HEK293 (cell line): ENCODE results near the gene ZMYM2.
A peak's percentile ranks its signal among the peaks of the same experiment; 100 is the strongest.

ENCODE experiments used
- BCL11B ChIP-seq: fragments of 450-650 bp; formaldehyde crosslinking; IDR thresholded peaks from 2 replicates; pipeline ENCODE4 v1.5.1; 2016; ENCODE audit warnings: low read depth, missing biosample characterization, missing genetic modification characterization
- BCL6B ChIP-seq: fragments of 450-650 bp; formaldehyde crosslinking; IDR thresholded peaks from 2 replicates; pipeline ENCODE4 v1.5.1; 2017; ENCODE audit warnings: missing biosample characterization, missing genetic modification characterization
- EGR2 ChIP-seq: fragments of 450-650 bp; formaldehyde crosslinking; IDR thresholded peaks from 2 replicates; pipeline ENCODE4 v1.5.1; 2016; ENCODE audit warnings: low read depth, missing biosample characterization, missing genetic modification characterization
- GLIS1 ChIP-seq: fragments of 450-650 bp; formaldehyde crosslinking; IDR thresholded peaks from 2 replicates; pipeline ENCODE4 v1.5.1; 2016; ENCODE audit warnings: missing biosample characterization, missing genetic modification characterization
- HIC1 ChIP-seq: fragments of 450-650 bp; formaldehyde crosslinking; IDR thresholded peaks from 2 replicates; pipeline ENCODE4 v1.5.1; 2016; ENCODE audit warnings: missing biosample characterization, missing genetic modification characterization
- PRDM10 ChIP-seq: fragments of 450-650 bp; formaldehyde crosslinking; IDR thresholded peaks from 2 replicates; pipeline ENCODE4 v1.5.1; 2016; ENCODE audit warnings: missing biosample characterization, missing genetic modification characterization
- SCRT1 ChIP-seq: fragments of 450-650 bp; formaldehyde crosslinking; IDR thresholded peaks from 2 replicates; pipeline ENCODE4 v1.5.1; 2016; ENCODE audit warnings: missing biosample characterization, missing genetic modification characterization, borderline replicate concordance
- ZBTB8A ChIP-seq: fragments of 450-650 bp; formaldehyde crosslinking; IDR thresholded peaks from 2 replicates; pipeline ENCODE4 v1.5.1; 2016; ENCODE audit warnings: missing biosample characterization, missing genetic modification characterization
- ZEB2 ChIP-seq: fragments of 450-650 bp; formaldehyde crosslinking; IDR thresholded peaks from 2 replicates; pipeline ENCODE4 v1.5.1; 2016; ENCODE audit warnings: missing biosample characterization, missing genetic modification characterization
- ZFHX2 ChIP-seq: fragments of 450-650 bp; formaldehyde crosslinking; conservative IDR thresholded peaks from 2 replicates; pipeline ENCODE4 v1.5.1; 2016; ENCODE audit warnings: missing biosample characterization, missing genetic modification characterization
- ZFP37 ChIP-seq: fragments of 450-650 bp; formaldehyde crosslinking; IDR thresholded peaks from 2 replicates; pipeline ENCODE4 v1.5.1; 2016; ENCODE audit warnings: missing biosample characterization, missing genetic modification characterization
- ZNF221 ChIP-seq: fragments of 450-650 bp; formaldehyde crosslinking; IDR thresholded peaks from 2 replicates; pipeline ENCODE4 v1.5.1; 2017; ENCODE audit warnings: missing biosample characterization, missing genetic modification characterization, borderline replicate concordance
- ZNF248 ChIP-seq: fragments of 450-650 bp; formaldehyde crosslinking; IDR thresholded peaks from 2 replicates; pipeline ENCODE4 v1.5.1; 2017; ENCODE audit warnings: missing biosample characterization, missing genetic modification characterization
- ZNF292 ChIP-seq: fragments of 450-650 bp; formaldehyde crosslinking; IDR thresholded peaks from 2 replicates; pipeline ENCODE4 v1.5.1; 2016; ENCODE audit warnings: low read depth, missing biosample characterization, missing genetic modification characterization, borderline replicate concordance
- ZNF335 ChIP-seq: fragments of 450-650 bp; formaldehyde crosslinking; conservative IDR thresholded peaks from 2 replicates; pipeline ENCODE4 v1.5.1; 2016; ENCODE audit warnings: missing biosample characterization, missing genetic modification characterization
- ZNF600 ChIP-seq: fragments of 450-650 bp; formaldehyde crosslinking; IDR thresholded peaks from 2 replicates; pipeline ENCODE4 v1.5.1; 2016; ENCODE audit warnings: missing biosample characterization, missing genetic modification characterization
- ZNF610 ChIP-seq: fragments of 450-650 bp; formaldehyde crosslinking; IDR thresholded peaks from 2 replicates; pipeline ENCODE4 v1.5.1; 2016; ENCODE audit warnings: missing biosample characterization, missing genetic modification characterization, borderline replicate concordance
- ZNF624 ChIP-seq: fragments of 450-650 bp; formaldehyde crosslinking; IDR thresholded peaks from 2 replicates; pipeline ENCODE4 v1.5.1; 2017; ENCODE audit warnings: missing biosample characterization, missing genetic modification characterization
- TF ChIP-seq, protein P1 (sequence below): IDR thresholded peaks from 2 replicates; pipeline ENCODE4 v1.6.1; 2011; ENCODE audit warnings: mild to moderate bottlenecking, low read depth, low read length, borderline replicate concordance
- TF ChIP-seq, protein P2 (sequence below): fragments of 450-650 bp; IDR thresholded peaks from 2 replicates; pipeline ENCODE4 v1.5.1; 2018; ENCODE audit warnings: missing biosample characterization, missing genetic modification characterization
- TF ChIP-seq, protein P3 (sequence below): fragments of 450-650 bp; formaldehyde crosslinking; IDR thresholded peaks from 2 replicates; pipeline ENCODE4 v1.5.1; 2016; ENCODE audit warnings: missing biosample characterization, missing genetic modification characterization
- TF ChIP-seq, protein P4 (sequence below): fragments of 450-650 bp; formaldehyde crosslinking; IDR thresholded peaks from 2 replicates; pipeline ENCODE4 v1.5.1; 2016; ENCODE audit warnings: missing biosample characterization, missing genetic modification characterization

ZMYM2 gene

DNA sequence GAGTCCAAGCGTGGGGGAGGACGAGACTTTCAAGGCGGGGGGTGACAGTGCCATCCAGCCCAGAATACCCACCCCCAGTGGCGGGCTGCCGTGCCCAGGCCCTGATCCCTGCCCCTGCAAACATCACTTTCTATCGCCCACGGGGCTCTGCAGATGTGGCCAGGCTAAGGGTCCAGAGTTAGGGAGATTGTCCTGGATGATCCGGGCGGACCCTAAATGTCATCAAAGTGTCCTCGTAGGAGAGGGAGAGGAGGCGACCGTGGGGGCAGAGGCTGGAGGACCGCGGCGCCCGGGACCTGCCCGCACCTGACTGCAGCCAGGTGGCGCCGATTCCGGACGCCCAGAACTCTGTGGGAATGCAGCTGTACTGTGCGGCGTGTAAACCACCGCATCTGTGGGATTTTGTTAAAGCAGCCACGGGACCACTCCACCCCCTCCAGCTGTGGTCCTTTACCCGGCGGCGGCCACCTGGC, 170.0 kb downstream of the ZMYM2 start (continued):
- TF ChIP-seq PRDM10 (peak; percentile 77), ZEB2 (tag by site-specific recombination) (0 out of 2 replicates have a peak, but pooled peaks have one; percentile 37), ZFHX2 (tag by site-specific recombination) (peak; percentile 57; the same call in 1 of the 2 replicates), HIC1 (tag by site-specific recombination) (peak; percentile 70), ZNF221 (tag by site-specific recombination) (no peak), EGR2 (peak; percentile 49), ZNF248 (tag by site-specific recombination) (no peak), ZFP37 (tag by site-specific recombination) (no peak), BCL11B (peak; percentile 32; the same call in 1 of the 2 replicates), ZNF292 (no peak), BCL6B (tag by site-specific recombination) (no peak), ZNF600 (tag by site-specific recombination) (no peak), GLIS1 (tag by site-specific recombination) (peak; percentile 39; the same call in 1 of the 2 replicates), SCRT1 (tag by site-specific recombination) (no peak), ZNF624 (tag by site-specific recombination) (no peak), ZNF610 (no peak), ZNF335 (tag by site-specific recombination) (peak; percentile 53), ZBTB8A (tag by site-specific recombination) (no peak)
- TF ChIP-seq, protein P1, sequence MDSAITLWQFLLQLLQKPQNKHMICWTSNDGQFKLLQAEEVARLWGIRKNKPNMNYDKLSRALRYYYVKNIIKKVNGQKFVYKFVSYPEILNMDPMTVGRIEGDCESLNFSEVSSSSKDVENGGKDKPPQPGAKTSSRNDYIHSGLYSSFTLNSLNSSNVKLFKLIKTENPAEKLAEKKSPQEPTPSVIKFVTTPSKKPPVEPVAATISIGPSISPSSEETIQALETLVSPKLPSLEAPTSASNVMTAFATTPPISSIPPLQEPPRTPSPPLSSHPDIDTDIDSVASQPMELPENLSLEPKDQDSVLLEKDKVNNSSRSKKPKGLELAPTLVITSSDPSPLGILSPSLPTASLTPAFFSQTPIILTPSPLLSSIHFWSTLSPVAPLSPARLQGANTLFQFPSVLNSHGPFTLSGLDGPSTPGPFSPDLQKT, result no peak
- TF ChIP-seq, protein P2, sequence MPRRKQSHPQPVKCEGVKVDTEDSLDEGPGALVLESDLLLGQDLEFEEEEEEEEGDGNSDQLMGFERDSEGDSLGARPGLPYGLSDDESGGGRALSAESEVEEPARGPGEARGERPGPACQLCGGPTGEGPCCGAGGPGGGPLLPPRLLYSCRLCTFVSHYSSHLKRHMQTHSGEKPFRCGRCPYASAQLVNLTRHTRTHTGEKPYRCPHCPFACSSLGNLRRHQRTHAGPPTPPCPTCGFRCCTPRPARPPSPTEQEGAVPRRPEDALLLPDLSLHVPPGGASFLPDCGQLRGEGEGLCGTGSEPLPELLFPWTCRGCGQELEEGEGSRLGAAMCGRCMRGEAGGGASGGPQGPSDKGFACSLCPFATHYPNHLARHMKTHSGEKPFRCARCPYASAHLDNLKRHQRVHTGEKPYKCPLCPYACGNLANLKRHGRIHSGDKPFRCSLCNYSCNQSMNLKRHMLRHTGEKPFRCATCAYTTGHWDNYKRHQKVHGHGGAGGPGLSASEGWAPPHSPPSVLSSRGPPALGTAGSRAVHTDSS (tag by site-specific recombination), result no peak
- TF ChIP-seq, protein P3, sequence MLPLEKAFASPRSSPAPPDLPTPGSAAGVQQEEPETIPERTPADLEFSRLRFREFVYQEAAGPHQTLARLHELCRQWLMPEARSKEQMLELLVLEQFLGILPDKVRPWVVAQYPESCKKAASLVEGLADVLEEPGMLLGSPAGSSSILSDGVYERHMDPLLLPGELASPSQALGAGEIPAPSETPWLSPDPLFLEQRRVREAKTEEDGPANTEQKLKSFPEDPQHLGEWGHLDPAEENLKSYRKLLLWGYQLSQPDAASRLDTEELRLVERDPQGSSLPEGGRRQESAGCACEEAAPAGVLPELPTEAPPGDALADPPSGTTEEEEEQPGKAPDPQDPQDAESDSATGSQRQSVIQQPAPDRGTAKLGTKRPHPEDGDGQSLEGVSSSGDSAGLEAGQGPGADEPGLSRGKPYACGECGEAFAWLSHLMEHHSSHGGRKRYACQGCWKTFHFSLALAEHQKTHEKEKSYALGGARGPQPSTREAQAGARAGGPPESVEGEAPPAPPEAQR (tag by site-specific recombination), result no peak
- TF ChIP-seq, protein P4, sequence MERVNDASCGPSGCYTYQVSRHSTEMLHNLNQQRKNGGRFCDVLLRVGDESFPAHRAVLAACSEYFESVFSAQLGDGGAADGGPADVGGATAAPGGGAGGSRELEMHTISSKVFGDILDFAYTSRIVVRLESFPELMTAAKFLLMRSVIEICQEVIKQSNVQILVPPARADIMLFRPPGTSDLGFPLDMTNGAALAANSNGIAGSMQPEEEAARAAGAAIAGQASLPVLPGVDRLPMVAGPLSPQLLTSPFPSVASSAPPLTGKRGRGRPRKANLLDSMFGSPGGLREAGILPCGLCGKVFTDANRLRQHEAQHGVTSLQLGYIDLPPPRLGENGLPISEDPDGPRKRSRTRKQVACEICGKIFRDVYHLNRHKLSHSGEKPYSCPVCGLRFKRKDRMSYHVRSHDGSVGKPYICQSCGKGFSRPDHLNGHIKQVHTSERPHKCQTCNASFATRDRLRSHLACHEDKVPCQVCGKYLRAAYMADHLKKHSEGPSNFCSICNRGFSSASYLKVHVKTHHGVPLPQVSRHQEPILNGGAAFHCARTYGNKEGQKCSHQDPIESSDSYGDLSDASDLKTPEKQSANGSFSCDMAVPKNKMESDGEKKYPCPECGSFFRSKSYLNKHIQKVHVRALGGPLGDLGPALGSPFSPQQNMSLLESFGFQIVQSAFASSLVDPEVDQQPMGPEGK (tag by site-specific recombination), result peak; percentile 26; the same call in 1 of the 2 replicates
